Ecto neural progenitor cell (in vitro differentiated cells): Measurements from ENCODE around the gene LRCH4.
A peak's percentile ranks its signal among the peaks of the same experiment; 100 is the strongest.

Source experiments
- DNase-seq: peaks from one replicate; pipeline ENCODE4 v3.0.0-alpha.2; 2018; ENCODE audit warnings: low spot score

Gene LRCH4

GRCh38 chr7:100582041-100582579 lies 3.8 kb downstream of the LRCH4 start:
- DNase-seq, result no peak

GRCh38 chr7:100580466-100581283 lies 5.3 kb downstream of the LRCH4 start:
- DNase-seq, result no peak

GRCh38 chr7:100578246-100579183 lies 7.4 kb downstream of the LRCH4 start:
- DNase-seq, result no peak

- no peak for DNase-seq
Observed at GRCh38 chr7:100577507-100577906, 8.4 kb downstream of the LRCH4 start.

GRCh38 chr7:100577103-100577502 lies 8.8 kb downstream of the LRCH4 start:
- no peak for DNase-seq

- DNase-seq, result no peak
Observed at GRCh38 chr7:100576384-100576993, 9.4 kb downstream of the LRCH4 start.

GRCh38 chr7:100575746-100576383 lies 10.1 kb downstream of the LRCH4 start:
- DNase-seq, result no peak

- DNase-seq, result peak; percentile 46
Observed at GRCh38 chr7:100575206-100575631, 10.7 kb downstream of the LRCH4 start.

GRCh38 chr7:100574362-100575205 lies 11.3 kb downstream of the LRCH4 start:
- DNase-seq, result peak; percentile 25

GRCh38 chr7:100573691-100574361 lies 12.1 kb downstream of the LRCH4 start, which contains the start of gene SAP25:
Gene SAP25 (minus strand): TSS chr7:100573900. CDS start chr7:100573742, 158 bp downstream.
- peak; percentile 47 for DNase-seq

- DNase-seq, result peak; percentile 43
Observed at GRCh38 chr7:100572949-100573675, 12.8 kb downstream of the LRCH4 start.

- peak; percentile 47 for DNase-seq
Observed at GRCh38 chr7:100572281-100572948, 13.5 kb downstream of the LRCH4 start.

- DNase-seq, result peak; percentile 47
Observed at GRCh38 chr7:100571829-100572116, 14.2 kb downstream of the LRCH4 start.

GRCh38 chr7:100570954-100571828 lies 14.7 kb downstream of the LRCH4 start:
- DNase-seq, result peak; percentile 54

GRCh38 chr7:100568896-100569844 lies 16.8 kb downstream of the LRCH4 start:
- DNase-seq, result peak; percentile 91

- DNase-seq, result peak; percentile 48
Observed at GRCh38 chr7:100568176-100568895, 17.6 kb downstream of the LRCH4 start.
